CD4-positive, CD25-positive, alpha-beta regulatory T cell (primary cell): ENCODE measurements around the gene FZD10. TPM values are rescaled to one million over a fixed set of nuclear protein-coding genes. Genes with fewer than 3 reads are reported as not detected.

Experiments
- ATAC-seq, 2 donors: fragments of 150-1000 bp; cut with Tn5 transposase; one replicate each; pipeline ENCODE4 v1.10.0; 2021; ENCODE audit warnings: low read depth in 2 of 2, moderate number of reproducible peaks in 2 of 2, moderate library complexity in 1 of 2
- DNase-seq, 3 donors: peaks; one replicate each; pipeline versions ENCODE4 v3.0.0 to v3.0.0-alpha.2; 2012 to 2022; ENCODE audit warnings: mixed read lengths in 1 of 3
- H3K27ac ChIP-seq: one replicate; pipeline ENCODE4 v1.7.0; 2013; ENCODE audit warnings: mild to moderate bottlenecking, low read length; ENCODE audit not compliant: insufficient read depth, poor library complexity, severe bottlenecking
- H3K27me3 ChIP-seq: one replicate; pipeline ENCODE4 v1.7.0; 2013; ENCODE audit warnings: low read length; ENCODE audit not compliant: control insufficient read depth, insufficient read depth
- H3K36me3 ChIP-seq: one replicate; pipeline ENCODE4 v1.7.0; 2013; ENCODE audit warnings: mild to moderate bottlenecking, low read length, moderate library complexity; ENCODE audit not compliant: control insufficient read depth, insufficient read depth
- H3K4me1 ChIP-seq: 2 replicates; pipeline ENCODE4 v1.7.0; 2013; ENCODE audit warnings: mild to moderate bottlenecking, low read length; ENCODE audit not compliant: insufficient read depth, control insufficient read depth, poor library complexity, severe bottlenecking
- H3K4me3 ChIP-seq: one replicate; pipeline ENCODE4 v1.7.0; 2013; ENCODE audit warnings: low read depth, mild to moderate bottlenecking, low read length, moderate library complexity
- H3K9me3 ChIP-seq, 2 experiments: 1 replicate in 1 of 2; 2 replicates in 1 of 2; pipeline ENCODE4 v1.7.0; 2013; ENCODE audit warnings: low read length in 2 of 2, mild to moderate bottlenecking in 1 of 2, moderate library complexity in 1 of 2; ENCODE audit not compliant: control insufficient read depth in 2 of 2
- H3K27ac Mint-ChIP-seq, 3 donors: one replicate each; pipeline ENCODE4 v1.8.0; 2020 to 2022; ENCODE audit warnings: mild to moderate bottlenecking in 3 of 3, mixed read lengths in 3 of 3, moderate library complexity in 2 of 3
- H3K27me3 Mint-ChIP-seq: one replicate; pipeline ENCODE4 v1.8.0; 2022; ENCODE audit warnings: mild to moderate bottlenecking, mixed read lengths
- H3K36me3 Mint-ChIP-seq: one replicate; pipeline ENCODE4 v1.8.0; 2020; ENCODE audit warnings: mixed read lengths
- H3K4me1 Mint-ChIP-seq, 4 donors: one replicate each; pipeline ENCODE4 v1.8.0; 2020 to 2022; ENCODE audit warnings: mixed read lengths in 4 of 4, mild to moderate bottlenecking in 1 of 4
- H3K4me3 Mint-ChIP-seq, 4 donors: one replicate each; pipeline ENCODE4 v1.8.0; 2020 to 2022; ENCODE audit warnings: mild to moderate bottlenecking in 4 of 4, mixed read lengths in 4 of 4, moderate library complexity in 3 of 4
- H3K9me3 Mint-ChIP-seq, 7 donors: one replicate each; pipeline ENCODE4 v1.8.0; 2020 to 2022; ENCODE audit warnings: mixed read lengths in 7 of 7, mild to moderate bottlenecking in 3 of 7, moderate library complexity in 2 of 7
- polyA plus RNA-seq, 4 donors: library from polyadenylated mRNA; unstranded; fragments of 300-500 nt; fragmentation: Illumina TruSeq; gene quantifications; one replicate each; pipeline ENCODE4 v1.2.3, GENCODE V29; 2021
- total RNA-seq: library from RNA; stranded (reverse); gene quantifications from one replicate; pipeline ENCODE4 v1.2.3, GENCODE V29; 2022

The FZD10 gene
- total and polyA plus RNA-seq, 5 donors from 2014 or later, result not detected

GRCh38 chr12:130158754-130159059 lies 3.6 kb upstream of the FZD10 start:
- DNase-seq (no peak), ATAC-seq (no peak)
- Histone ChIP-seq H3K27ac (no peak overlapping the region), H3K36me3 (no peaks in the 10 kb centered on the region), H3K4me1 (peaks cover 3% of the 10 kb centered on the region), H3K9me3 (no peaks in the 10 kb centered on the region), H3K4me3 (no peak overlapping the region), H3K27me3 (peaks cover 14% of the 10 kb centered on the region)
- Mint-ChIP-seq H3K27me3 (peaks cover 15% of the 10 kb centered on the region), H3K27ac (no peak overlapping the region), H3K4me1 (peaks cover 0 to 4% (median 0%) of the 10 kb centered on the region in 4 donors), H3K4me3 (no peak overlapping the region), H3K36me3 (no peaks in the 10 kb centered on the region), H3K9me3 (peaks cover 0 to 5% (median 0%) of the 10 kb centered on the region in 7 donors)

DNA sequence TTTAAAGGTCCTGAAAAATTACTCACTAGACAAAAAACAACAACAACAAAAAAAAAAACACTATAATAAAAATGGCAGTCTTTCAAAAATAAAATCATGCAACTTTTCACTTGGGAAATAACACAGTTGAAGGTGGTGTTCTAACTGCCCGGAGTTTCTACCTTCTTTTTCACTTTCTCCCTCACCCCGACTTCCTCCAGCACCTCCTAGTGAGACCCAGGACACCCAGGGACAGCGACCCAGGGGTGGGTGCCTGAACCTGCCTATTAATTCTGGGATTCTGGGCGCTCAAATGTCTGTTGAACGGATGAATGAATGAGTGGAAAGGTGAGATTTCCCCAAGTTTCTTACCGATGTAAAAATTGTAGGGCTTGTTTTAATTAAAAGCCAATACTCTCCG lies 2.0 kb upstream of the FZD10 start:
- H3K27ac ChIP-seq, result no peak overlapping the region
- no peak overlapping the region for H3K27ac Mint-ChIP-seq
- H3K4me3 ChIP-seq, result no peak overlapping the region
- DNase-seq (no peak), ATAC-seq (no peak)
- no peak overlapping the region for H3K4me3 Mint-ChIP-seq
- H3K4me1 ChIP-seq, result peaks cover 3% of the 10 kb centered on the region
- no peaks in the 10 kb centered on the region for H3K36me3 ChIP-seq
- H3K9me3 ChIP-seq, result no peaks in the 10 kb centered on the region
- H3K36me3 Mint-ChIP-seq, result no peaks in the 10 kb centered on the region
- H3K27me3 ChIP-seq, result peaks cover 14% of the 10 kb centered on the region
- peaks cover 30% of the 10 kb centered on the region for H3K27me3 Mint-ChIP-seq
- H3K4me1 Mint-ChIP-seq, result peaks cover 0 to 4% (median 0%) of the 10 kb centered on the region in 4 donors
- peaks cover 0 to 5% (median 0%) of the 10 kb centered on the region in 7 donors for H3K9me3 Mint-ChIP-seq

DNA sequence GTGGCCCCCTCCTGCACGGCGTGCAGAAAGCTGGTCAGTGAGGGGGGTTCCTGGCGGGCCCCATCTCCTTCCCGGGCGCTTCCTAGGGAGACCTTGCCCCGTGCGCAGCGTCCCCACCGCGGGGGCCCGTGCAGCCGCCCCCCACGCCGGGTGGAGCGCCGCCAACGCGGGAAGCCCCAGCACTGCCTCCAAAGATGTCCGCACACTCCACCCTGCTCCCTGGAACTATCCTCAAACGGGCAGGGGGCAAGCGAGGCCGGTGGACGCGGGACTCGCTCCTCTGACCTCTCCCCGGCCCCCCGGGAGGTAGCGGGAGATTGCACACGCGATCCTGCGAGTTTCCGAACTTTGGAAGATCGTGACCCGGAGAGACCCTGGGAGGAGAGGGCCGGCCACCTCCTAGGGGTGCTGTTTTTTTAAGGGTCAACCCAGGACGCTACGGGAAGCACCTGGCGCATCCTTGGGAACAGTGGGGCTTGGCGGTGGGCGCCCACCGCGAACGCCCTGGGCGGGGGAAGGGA lies 1.5 kb upstream of the FZD10 start:
- Mint-ChIP-seq H3K4me1 (peaks cover 0 to 4% (median 0%) of the 10 kb centered on the region in 4 donors), H3K27ac (no peak overlapping the region), H3K9me3 (peaks cover 0 to 4% (median 0%) of the 10 kb centered on the region in 7 donors), H3K4me3 (no peak overlapping the region), H3K36me3 (no peaks in the 10 kb centered on the region), H3K27me3 (peaks cover 34% of the 10 kb centered on the region)
- H3K36me3 ChIP-seq, result no peaks in the 10 kb centered on the region
- no peak overlapping the region for H3K4me3 ChIP-seq
- H3K9me3 ChIP-seq, result no peaks in the 10 kb centered on the region
- peaks cover 14% of the 10 kb centered on the region for H3K27me3 ChIP-seq
- H3K4me1 ChIP-seq, result peaks cover 3% of the 10 kb centered on the region
- no peak for DNase-seq
- no peak for ATAC-seq
- H3K27ac ChIP-seq, result no peak overlapping the region

DNA sequence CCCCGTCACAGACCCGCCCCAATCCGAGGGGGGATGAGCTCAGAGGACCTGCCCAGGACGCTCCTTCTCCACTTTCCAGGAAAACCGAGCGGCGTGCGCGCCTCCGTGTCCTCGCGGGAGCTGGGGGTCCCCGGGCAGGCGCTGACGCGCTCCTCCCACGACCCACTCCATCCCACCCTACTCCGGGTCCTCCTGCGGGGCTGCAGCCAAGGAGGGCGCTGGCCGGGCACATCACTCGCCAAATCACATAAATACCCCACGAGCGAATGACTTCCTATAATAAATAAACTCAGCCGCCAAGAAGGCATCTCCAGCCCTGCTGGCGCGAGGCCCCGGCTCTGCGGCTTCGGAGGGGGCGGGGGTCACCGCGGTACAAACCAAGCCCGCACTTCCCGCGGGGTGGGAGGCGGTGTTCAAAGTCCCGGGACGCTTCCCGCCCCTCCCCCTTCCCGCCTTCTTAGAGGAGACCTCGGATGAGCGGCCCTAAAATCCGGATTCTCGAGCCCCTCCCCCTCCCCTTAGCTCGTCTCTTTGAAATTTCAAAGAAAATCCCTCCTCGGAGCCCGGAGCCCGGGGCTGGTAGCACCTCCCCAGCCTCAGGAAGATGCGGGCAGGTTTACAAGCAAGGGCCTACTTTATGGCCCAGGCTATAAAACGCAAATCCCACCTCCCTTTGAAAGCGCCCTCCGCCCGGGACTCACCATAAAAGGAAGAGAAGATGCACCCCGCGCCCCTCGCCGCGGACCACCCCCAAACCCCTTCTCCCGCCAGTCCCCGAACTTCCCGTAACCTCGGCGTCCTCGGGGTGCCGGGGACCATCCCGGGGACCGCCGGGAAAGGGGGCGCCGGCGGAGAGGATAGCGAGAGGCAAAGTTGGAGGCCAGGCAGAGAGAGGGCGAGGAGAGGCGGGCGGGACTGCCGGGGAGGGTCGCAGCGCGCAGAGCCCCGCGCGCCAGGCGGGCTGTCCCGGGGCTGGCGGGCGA lies 712 bp upstream of the FZD10 start:
- H3K36me3 Mint-ChIP-seq, result no peaks in the 10 kb centered on the region
- Histone ChIP-seq H3K27ac (no peak overlapping the region), H3K4me1 (peaks cover 3% of the 10 kb centered on the region), H3K9me3 (no peaks in the 10 kb centered on the region), H3K36me3 (no peaks in the 10 kb centered on the region), H3K4me3 (no peak overlapping the region), H3K27me3 (peaks cover 14% of the 10 kb centered on the region)
- peaks cover 38% of the 10 kb centered on the region for H3K27me3 Mint-ChIP-seq
- no peak overlapping the region for H3K4me3 Mint-ChIP-seq
- ATAC-seq (no peak), DNase-seq (no peak)
- H3K27ac Mint-ChIP-seq, result no peak overlapping the region
- H3K9me3 Mint-ChIP-seq, result peaks cover 0 to 3% (median 0%) of the 10 kb centered on the region in 7 donors
- H3K4me1 Mint-ChIP-seq, result peaks cover 0 to 4% (median 0%) of the 10 kb centered on the region in 4 donors

DNA sequence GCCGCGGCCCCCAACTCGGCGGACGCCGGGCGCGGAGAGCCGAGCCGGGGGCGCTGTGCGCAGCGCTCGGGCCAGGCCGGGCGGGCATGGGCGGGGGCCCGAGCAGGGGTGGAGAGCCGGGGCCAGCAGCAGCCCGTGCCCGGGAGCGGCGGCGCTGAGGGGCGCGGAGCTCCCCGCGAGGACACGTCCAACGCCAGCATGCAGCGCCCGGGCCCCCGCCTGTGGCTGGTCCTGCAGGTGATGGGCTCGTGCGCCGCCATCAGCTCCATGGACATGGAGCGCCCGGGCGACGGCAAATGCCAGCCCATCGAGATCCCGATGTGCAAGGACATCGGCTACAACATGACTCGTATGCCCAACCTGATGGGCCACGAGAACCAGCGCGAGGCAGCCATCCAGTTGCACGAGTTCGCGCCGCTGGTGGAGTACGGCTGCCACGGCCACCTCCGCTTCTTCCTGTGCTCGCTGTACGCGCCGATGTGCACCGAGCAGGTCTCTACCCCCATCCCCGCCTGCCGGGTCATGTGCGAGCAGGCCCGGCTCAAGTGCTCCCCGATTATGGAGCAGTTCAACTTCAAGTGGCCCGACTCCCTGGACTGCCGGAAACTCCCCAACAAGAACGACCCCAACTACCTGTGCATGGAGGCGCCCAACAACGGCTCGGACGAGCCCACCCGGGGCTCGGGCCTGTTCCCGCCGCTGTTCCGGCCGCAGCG lies 639 bp downstream of the FZD10 start:
- H3K4me1 Mint-ChIP-seq, result peaks cover 0 to 4% (median 0%) of the 10 kb centered on the region in 4 donors
- peaks cover 36% of the 10 kb centered on the region for H3K27me3 Mint-ChIP-seq
- no peak overlapping the region for H3K4me3 Mint-ChIP-seq
- no peak overlapping the region for H3K27ac Mint-ChIP-seq
- no peak overlapping the region for H3K27ac ChIP-seq
- peak in 1 of 3 donors; percentile 4 for DNase-seq
- no peaks in the 10 kb centered on the region for H3K36me3 Mint-ChIP-seq
- no peaks in the 10 kb centered on the region for H3K36me3 ChIP-seq
- H3K9me3 Mint-ChIP-seq, result peaks cover 0 to 2% (median 0%) of the 10 kb centered on the region in 7 donors
- peaks cover 14% of the 10 kb centered on the region for H3K27me3 ChIP-seq
- no peak overlapping the region for H3K4me3 ChIP-seq
- no peaks in the 10 kb centered on the region for H3K9me3 ChIP-seq
- ATAC-seq, result no peak
- H3K4me1 ChIP-seq, result peaks cover 3% of the 10 kb centered on the region

DNA sequence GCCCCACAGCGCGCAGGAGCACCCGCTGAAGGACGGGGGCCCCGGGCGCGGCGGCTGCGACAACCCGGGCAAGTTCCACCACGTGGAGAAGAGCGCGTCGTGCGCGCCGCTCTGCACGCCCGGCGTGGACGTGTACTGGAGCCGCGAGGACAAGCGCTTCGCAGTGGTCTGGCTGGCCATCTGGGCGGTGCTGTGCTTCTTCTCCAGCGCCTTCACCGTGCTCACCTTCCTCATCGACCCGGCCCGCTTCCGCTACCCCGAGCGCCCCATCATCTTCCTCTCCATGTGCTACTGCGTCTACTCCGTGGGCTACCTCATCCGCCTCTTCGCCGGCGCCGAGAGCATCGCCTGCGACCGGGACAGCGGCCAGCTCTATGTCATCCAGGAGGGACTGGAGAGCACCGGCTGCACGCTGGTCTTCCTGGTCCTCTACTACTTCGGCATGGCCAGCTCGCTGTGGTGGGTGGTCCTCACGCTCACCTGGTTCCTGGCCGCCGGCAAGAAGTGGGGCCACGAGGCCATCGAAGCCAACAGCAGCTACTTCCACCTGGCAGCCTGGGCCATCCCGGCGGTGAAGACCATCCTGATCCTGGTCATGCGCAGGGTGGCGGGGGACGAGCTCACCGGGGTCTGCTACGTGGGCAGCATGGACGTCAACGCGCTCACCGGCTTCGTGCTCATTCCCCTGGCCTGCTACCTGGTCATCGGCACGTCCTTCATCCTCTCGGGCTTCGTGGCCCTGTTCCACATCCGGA lies 1.4 kb downstream of the FZD10 start:
- H3K4me3 ChIP-seq, result no peak overlapping the region
- no peak overlapping the region for H3K27ac Mint-ChIP-seq
- peaks cover 0 to 4% (median 0%) of the 10 kb centered on the region in 4 donors for H3K4me1 Mint-ChIP-seq
- ATAC-seq (no peak), DNase-seq (no peak)
- H3K27ac ChIP-seq, result no peak overlapping the region
- H3K9me3 ChIP-seq, result no peaks in the 10 kb centered on the region
- no peak overlapping the region for H3K4me3 Mint-ChIP-seq
- H3K27me3 Mint-ChIP-seq, result peaks cover 36% of the 10 kb centered on the region
- peaks cover 0 to 2% (median 0%) of the 10 kb centered on the region in 7 donors for H3K9me3 Mint-ChIP-seq
- H3K27me3 ChIP-seq, result peaks cover 12% of the 10 kb centered on the region
- peaks cover 3% of the 10 kb centered on the region for H3K4me1 ChIP-seq
- H3K36me3 ChIP-seq, result no peaks in the 10 kb centered on the region
- H3K36me3 Mint-ChIP-seq, result no peaks in the 10 kb centered on the region

GRCh38 chr12:130164216-130164542 lies 1.9 kb downstream of the FZD10 start:
- no peak overlapping the region for H3K4me3 Mint-ChIP-seq
- no peaks in the 10 kb centered on the region for H3K36me3 ChIP-seq
- H3K36me3 Mint-ChIP-seq, result no peaks in the 10 kb centered on the region

More at GRCh38 chr12:130164216-130164542, 1.9 kb downstream of the FZD10 start:
- H3K4me1 Mint-ChIP-seq, result peaks cover 0 to 4% (median 0%) of the 10 kb centered on the region in 4 donors
- H3K4me1 ChIP-seq, result peaks cover 3% of the 10 kb centered on the region
- no peak overlapping the region for H3K4me3 ChIP-seq
- H3K9me3 Mint-ChIP-seq, result peaks cover 0 to 4% (median 0%) of the 10 kb centered on the region in 7 donors
- DNase-seq (no peak), ATAC-seq (no peak)
- no peak overlapping the region for H3K27ac ChIP-seq
- H3K9me3 ChIP-seq, result no peaks in the 10 kb centered on the region
- H3K27me3 Mint-ChIP-seq, result peaks cover 36% of the 10 kb centered on the region
- H3K27me3 ChIP-seq, result peaks cover 8% of the 10 kb centered on the region
- no peak overlapping the region for H3K27ac Mint-ChIP-seq
